GM12891 (cell line): ENCODE results near the gene IL18BP.

Experiments
- PAX5 ChIP-seq: IDR thresholded peaks from 2 replicates; pipeline ENCODE4 v1.6.1; 2011; ENCODE audit warnings: low read length, moderate library complexity, mild to moderate bottlenecking; ENCODE audit not compliant: insufficient read depth, severe bottlenecking
- POLR2A ChIP-seq: IDR thresholded peaks from 2 replicates; pipeline ENCODE4 v1.6.1; 2011; ENCODE audit warnings: low read depth, low read length, control low read depth
- POLR2AphosphoS5 ChIP-seq: IDR thresholded peaks from 2 replicates; pipeline ENCODE4 v1.6.1; 2011; ENCODE audit warnings: low read depth, low read length, control low read depth
- SPI1 ChIP-seq: IDR thresholded peaks from 2 replicates; pipeline ENCODE4 v1.6.1; 2011; ENCODE audit warnings: low read depth, low read length, control low read depth
- TAF1 ChIP-seq: IDR thresholded peaks from 2 replicates; pipeline ENCODE4 v1.6.1; 2011; ENCODE audit warnings: low read depth, low read length, control low read depth

GRCh38 chr11:72036687-72037086 is 38.0 kb downstream of the IL18BP start:
- TF ChIP-seq POLR2AphosphoS5: no peak
- no peak for TF ChIP-seq POLR2A
- no peak for TF ChIP-seq TAF1
- no peak for TF ChIP-seq SPI1
- TF ChIP-seq PAX5: no peak
